Posterior cingulate gyrus (tissue), 11 donors: ENCODE results near the gene RASSF5.

Source experiments
- DNase-seq, 10 donors: peaks; one replicate each; pipeline versions ENCODE4 v3.0.0 to v3.0.0-alpha.2; 2020 to 2021; ENCODE audit warnings: mixed read lengths in 3 of 10
- intact Hi-C: fragments of 100-400 bp; cut with DNase I; formaldehyde crosslinking; loops from one replicate; pipeline ENCODE4 v1.15.1; 2023

RASSF5 gene

DNA sequence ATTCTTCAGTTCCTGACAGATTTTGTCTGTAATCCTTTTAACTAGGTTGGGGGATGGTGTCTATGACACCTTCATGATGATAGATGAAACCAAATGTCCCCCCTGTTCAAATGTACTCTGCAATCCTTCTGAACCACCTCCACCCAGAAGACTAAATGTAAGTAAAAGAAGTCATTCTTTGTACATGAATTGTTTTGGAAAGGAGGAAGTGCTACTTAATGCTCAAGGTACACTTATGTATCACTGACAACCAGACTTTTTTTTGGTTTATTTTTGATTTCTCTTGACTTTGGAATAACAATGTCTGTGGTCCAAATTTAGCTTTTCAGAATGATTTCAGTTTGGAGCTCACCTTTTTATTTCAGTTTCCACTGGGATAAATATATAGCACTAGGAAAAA lies 130.3 kb downstream of the RASSF5 start:
- intact Hi-C loops = no loop called here
- no peak for DNase-seq
